ENCODE measurements around the gene EBF3. TPM values are rescaled to one million over a fixed set of nuclear protein-coding genes. Genes with fewer than 3 reads are reported as not detected.

The EBF3 gene
- total RNA-seq, 4 donors from 2014 or later = 0.42 to 2.9 (median 1.3) TPM

DNA sequence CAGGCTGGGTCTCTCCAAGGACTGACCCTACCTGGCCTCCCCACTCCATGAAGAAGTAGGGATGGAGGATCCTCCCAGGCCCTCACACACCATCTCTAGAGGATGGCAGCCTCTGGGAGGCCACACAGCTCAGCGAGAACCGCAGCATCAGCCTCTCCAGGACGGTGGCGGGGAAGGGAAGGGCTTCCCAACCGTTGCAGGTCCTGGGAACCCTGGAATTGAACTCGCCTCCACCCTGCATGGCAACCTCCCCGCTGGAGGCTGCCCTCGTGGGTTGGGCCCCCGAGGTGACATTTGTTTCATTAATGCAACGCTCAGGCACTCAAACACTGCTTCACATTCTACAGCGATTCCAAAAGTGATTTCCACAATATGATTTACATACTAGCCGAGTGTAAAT lies 58.5 kb downstream of the EBF3 start:
- WGBS, 2 donors = 81 to 86% methylated on average over 1 to 8 of the region's 12 CpGs
- H3K36me3 ChIP-seq = no peaks in the 10 kb centered on the region
- DNase-seq = no peak
- no peaks in the 10 kb centered on the region for H3K4me1 ChIP-seq
- intact Hi-C loops (cut with DNase I) = no loop called here
- H3K9me3 ChIP-seq = no peaks in the 10 kb centered on the region
- no peak overlapping the region for H3K27ac ChIP-seq
- H3K4me3 ChIP-seq = no peak overlapping the region
- H3K27me3 ChIP-seq = peaks cover 0 to 23% (median 0%) of the 10 kb centered on the region in 4 donors
- TF ChIP-seq POLR2A (IDR thresholded peaks at IDR 0.05) = no peak
- TF ChIP-seq, protein P1, sequence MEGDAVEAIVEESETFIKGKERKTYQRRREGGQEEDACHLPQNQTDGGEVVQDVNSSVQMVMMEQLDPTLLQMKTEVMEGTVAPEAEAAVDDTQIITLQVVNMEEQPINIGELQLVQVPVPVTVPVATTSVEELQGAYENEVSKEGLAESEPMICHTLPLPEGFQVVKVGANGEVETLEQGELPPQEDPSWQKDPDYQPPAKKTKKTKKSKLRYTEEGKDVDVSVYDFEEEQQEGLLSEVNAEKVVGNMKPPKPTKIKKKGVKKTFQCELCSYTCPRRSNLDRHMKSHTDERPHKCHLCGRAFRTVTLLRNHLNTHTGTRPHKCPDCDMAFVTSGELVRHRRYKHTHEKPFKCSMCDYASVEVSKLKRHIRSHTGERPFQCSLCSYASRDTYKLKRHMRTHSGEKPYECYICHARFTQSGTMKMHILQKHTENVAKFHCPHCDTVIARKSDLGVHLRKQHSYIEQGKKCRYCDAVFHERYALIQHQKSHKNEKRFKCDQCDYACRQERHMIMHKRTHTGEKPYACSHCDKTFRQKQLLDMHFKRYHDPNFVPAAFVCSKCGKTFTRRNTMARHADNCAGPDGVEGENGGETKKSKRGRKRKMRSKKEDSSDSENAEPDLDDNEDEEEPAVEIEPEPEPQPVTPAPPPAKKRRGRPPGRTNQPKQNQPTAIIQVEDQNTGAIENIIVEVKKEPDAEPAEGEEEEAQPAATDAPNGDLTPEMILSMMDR (IDR thresholded peaks at IDR 0.05) = no peak

DNA sequence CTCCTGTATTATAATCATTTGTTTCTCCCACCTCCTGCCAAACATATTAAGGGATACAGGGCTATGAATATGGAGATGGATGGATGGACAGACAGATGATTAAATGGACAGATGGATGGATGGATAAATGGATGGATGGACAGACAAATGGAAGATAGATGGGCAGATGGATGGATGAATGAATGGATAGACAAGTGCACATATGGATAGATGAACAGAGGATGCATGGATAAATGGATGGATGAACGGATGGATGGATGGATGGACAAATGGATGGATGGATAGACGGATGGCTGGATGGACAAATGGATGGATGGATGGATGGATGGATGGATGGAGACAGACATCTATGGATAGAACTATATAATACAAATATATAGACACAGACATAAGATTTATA lies 59.8 kb downstream of the EBF3 start:
- Histone ChIP-seq H3K4me3 (no peak overlapping the region), H3K4me1 (no peaks in the 10 kb centered on the region), H3K27me3 (peaks cover 0 to 35% (median 0%) of the 10 kb centered on the region in 4 donors), H3K36me3 (no peaks in the 10 kb centered on the region), H3K27ac (no peak overlapping the region), H3K9me3 (no peaks in the 10 kb centered on the region)
- no peak for DNase-seq
- intact Hi-C loops (cut with DNase I) = no loop called here
- 79 to 85% methylated on average over 2 of the region's 2 CpGs for WGBS, 2 donors
- TF ChIP-seq POLR2A (IDR thresholded peaks at IDR 0.05) = no peak
- TF ChIP-seq, protein P1 (IDR thresholded peaks at IDR 0.05) = no peak

DNA sequence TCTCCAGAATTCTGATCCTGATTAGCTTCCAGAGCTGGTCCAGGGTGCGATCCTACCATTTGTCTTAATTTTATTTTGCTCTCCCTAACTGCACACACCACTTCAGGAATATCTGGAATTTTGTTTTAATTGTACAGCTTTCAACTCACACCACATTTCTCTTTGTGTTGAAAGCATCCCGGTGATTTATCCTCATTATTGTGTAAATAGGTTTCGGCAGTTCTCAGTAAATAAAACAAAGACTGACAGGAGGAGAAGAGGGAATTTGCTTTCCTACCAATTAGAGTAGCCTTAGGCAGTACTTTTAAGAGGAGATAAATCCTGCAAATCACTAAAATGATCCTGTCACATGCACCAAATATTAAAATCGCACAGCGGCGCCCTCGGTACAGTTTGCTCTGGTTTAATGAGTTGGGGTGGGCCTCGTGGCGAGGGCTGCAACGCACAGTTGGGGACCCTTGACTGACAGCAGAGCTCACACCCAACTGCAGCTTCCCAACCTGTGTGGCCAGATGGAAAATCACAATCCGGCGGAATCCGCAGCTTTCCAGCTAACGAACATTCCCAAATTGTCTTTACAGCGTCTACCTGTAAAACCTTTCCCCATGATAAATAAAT lies 62.6 kb downstream of the EBF3 start:
- Histone ChIP-seq H3K27ac (no peak overlapping the region), H3K27me3 (peaks cover 0 to 62% (median 0%) of the 10 kb centered on the region in 4 donors), H3K9me3 (no peaks in the 10 kb centered on the region), H3K36me3 (no peaks in the 10 kb centered on the region), H3K4me3 (no peak overlapping the region), H3K4me1 (peaks cover 0 to 4% (median 0%) of the 10 kb centered on the region in 3 donors)
- TF ChIP-seq, protein P1 (IDR thresholded peaks at IDR 0.05) = no peak
- no peak for TF ChIP-seq POLR2A (IDR thresholded peaks at IDR 0.05)
- intact Hi-C loops (cut with DNase I) = no loop called here
- no peak for DNase-seq
- WGBS, 2 donors = 64 to 74% methylated on average over 12 to 15 of the region's 15 CpGs

DNA sequence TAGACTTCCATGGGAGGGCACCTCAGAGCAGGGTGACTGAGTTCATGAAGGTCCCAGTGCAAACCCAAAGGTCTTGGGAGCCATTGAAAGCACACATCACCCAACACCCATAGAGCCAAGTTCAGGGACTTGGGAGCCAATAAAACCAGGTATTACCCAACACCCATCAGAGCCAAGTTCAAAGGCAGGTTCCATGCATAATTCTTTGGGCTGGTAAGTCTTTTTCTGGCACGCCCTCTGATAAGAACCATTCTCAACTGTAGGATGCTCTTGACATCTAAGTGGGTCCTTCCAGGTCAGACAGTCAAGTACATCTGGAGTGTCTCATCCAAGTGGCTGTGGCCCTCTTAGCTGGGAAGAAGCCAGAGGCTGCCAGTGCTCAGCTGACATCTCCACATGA lies 63.2 kb downstream of the EBF3 start:
- no peaks in the 10 kb centered on the region for H3K9me3 ChIP-seq
- DNase-seq = no peak
- intact Hi-C loops (cut with DNase I) = no loop called here
- peaks cover 0 to 4% (median 0%) of the 10 kb centered on the region in 3 donors for H3K4me1 ChIP-seq
- TF ChIP-seq POLR2A (IDR thresholded peaks at IDR 0.05) = no peak
- TF ChIP-seq, protein P1 (IDR thresholded peaks at IDR 0.05) = no peak
- H3K36me3 ChIP-seq = no peaks in the 10 kb centered on the region
- no peak overlapping the region for H3K4me3 ChIP-seq
- 80% methylated on average over 1 of the region's 1 CpG for WGBS, 2 donors
- peaks cover 0 to 67% (median 0%) of the 10 kb centered on the region in 4 donors for H3K27me3 ChIP-seq
- H3K27ac ChIP-seq = no peak overlapping the region

DNA sequence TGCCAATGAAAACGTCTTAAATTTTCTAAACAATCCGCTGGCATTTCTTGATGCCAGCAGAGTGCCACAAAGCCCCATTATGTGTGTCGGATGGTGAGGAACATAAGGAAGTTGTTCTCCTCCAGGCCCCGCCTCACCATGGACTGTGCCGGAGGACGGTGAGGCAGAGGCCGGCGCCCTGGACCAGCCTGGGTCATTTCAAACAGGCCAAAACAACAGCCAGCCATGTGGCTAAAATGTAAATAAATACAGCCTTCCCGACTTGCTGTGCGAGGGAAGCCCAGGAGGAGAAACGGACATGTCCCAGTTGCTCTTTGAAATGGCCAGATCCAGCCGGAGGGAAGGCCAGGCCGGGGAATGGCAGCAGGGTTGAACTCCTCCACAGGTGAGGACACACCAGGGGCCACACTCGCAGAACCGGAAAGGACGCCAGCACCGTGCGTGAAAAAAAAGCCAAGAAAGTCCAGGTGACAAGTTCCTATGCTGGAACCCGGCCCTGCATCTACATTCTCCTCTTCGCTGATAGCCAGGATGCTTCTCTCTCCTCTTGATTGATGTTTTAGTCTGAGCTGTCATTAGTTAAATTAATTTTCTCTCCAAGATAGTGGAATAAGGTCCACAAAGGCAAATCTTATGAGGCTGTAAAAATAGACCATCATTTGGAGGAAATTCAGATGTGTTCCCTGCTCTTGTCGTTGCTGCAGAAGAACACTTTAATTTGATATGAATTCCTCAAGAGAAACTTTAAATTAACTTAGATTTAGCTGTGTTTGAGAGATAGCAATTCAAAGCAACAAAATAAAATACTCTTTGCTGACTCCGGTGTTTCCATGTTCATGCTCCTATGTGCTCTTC lies 64.6 kb downstream of the EBF3 start:
- no peak for DNase-seq

More for the DNA sequence above, 64.6 kb downstream of the EBF3 start:
- Histone ChIP-seq H3K9me3 (no peaks in the 10 kb centered on the region), H3K27me3 (peaks cover 0 to 78% (median 0%) of the 10 kb centered on the region in 4 donors), H3K27ac (no peak overlapping the region), H3K36me3 (no peaks in the 10 kb centered on the region), H3K4me3 (no peak overlapping the region), H3K4me1 (peaks cover 0 to 4% (median 0%) of the 10 kb centered on the region in 3 donors)
- 53 to 69% methylated on average over 16 to 22 of the region's 22 CpGs for WGBS, 2 donors
- intact Hi-C loops (cut with DNase I) = no loop called here
- TF ChIP-seq POLR2A (IDR thresholded peaks at IDR 0.05) = no peak
- TF ChIP-seq, protein P1 (IDR thresholded peaks at IDR 0.05) = no peak
